Stimulated activated CD4-positive, alpha-beta T cell treated with anti-CD3 and anti-CD28 coated beads, Interleukin-4, amount 100 ng/mL, for 4 hours (primary cell): ENCODE results near the gene FAF2.

ENCODE experiments used
- DNase-seq, 2 experiments: peaks; one replicate each; pipeline ENCODE4 v3.0.0-alpha.2; 2020

Gene FAF2

DNA sequence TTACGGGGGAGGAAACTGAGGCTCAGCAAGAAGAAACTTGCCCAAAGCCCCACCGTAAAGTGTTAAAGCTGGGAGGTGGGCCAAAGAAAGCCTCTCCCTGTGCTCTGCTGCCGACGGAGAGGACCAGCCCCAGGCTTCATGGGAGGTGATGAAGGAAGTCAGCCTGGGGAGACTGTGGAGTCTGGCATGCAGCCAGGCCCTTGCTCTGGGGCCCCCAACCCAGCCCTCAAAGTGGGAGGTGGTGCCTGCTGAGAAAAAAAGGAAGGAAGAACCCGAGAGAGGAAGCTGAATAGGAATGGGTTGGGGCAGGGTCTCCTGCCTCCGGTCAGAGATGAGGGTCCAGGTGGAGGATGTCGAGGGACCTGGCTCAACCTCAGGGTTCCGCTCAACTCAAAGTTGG lies 85.2 kb downstream of the FAF2 start:
- DNase-seq = no peak

DNA sequence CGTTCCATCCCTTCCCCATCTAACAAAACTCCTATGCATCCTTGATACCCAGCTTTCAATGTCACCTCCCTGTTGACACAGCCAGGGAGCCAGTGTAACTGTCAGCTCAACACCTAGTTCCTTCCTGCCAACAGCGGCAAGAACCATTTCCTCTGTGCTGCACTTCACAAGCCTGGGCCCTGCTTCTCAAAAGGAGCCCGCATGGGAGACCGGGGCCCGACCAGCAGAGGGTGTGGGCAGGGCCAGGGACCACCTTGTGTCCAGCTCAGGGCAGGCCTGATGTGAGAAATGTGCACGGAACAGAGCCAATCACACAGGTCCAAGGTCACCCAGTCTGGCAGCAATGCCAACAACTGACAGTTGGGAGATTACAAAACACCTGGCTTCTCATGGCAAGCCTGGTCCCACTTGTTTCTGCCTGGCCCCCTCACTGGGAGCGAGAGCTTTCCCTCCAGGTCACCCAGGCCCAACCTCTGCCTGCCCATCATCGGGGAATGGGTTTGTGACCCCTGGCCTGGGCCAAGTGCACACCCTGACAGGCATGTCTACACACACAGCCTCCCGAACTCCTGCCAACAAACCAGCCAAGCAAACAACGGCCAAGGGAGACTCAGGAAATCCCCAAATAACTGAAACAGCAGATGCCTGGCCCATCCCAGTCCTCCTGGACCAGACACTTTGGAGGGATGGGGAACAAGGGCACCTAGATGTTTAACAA lies 85.9 kb downstream of the FAF2 start:
- peak in 1 of 2 experiments; percentile 38 for DNase-seq

DNA sequence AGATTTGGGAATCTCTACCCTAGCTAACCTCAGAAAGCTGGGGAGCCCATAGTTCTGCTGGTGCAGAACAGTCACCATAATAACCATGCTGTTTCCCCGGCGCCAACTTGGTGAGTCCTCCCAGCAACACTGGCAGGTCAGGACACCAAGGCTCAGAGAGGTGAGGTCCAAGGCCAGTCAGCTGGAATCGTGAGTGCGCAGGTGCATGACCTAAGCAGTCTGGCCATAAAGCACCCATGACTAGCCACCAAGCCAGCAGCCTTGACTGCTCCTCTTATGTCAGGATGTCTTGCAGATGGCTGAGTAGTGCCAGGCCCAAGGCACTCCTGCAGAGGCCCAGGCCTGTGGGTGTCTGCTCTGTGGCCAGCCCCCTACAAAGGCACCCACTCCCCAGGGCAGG lies 86.5 kb downstream of the FAF2 start:
- DNase-seq = no peak

DNA sequence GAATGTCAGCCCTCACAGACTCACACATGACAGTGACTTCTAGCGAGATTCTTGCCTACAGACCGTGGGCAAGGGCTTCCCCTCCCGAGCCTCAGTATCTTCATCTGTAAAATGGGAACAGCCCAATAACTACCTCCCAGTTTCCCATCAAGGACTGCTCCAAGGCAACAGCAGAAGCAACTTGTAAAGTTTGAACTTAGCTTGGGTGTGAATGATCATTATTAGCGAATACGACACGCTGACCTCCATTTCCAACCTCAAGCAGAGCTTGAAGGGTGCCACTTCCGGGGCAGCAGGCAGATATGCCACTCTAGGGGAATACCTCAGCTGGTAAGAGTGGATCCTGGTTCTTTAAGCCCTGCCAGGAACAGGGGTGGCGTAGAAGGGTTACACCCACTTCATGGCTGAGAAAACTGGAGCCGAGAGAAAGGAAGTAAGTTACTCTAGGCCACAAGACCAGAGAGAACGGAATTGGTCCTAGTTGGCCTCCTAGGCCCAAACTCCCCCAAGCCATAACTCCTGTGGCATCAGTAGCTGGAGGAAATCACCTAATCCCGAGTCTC lies 87.0 kb downstream of the FAF2 start:
- DNase-seq = peak in 1 of 2 experiments; percentile 28

DNA sequence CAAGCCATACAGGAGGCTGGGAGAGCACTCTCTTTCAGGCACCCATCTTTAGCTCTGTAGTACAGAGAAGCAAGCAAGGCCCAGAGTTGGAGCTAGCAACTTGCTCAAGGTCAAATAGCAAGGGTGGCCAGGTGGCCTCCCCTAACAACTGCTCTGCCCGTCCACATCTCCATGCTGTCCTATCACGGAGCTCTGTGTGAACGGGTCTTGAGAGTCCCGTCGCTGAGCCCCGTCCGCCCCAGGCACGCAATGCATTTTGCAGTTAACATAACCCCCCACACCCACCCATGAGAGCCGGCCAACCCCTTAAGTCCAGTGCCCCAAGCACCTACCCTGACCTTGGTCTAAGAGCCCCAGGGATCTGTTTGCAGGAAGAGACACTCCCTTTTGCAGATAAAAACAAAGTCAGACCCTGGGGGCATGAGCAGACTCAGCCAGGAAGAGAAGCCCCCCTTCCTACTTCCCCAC lies 87.5 kb downstream of the FAF2 start:
- DNase-seq = no peak

DNA sequence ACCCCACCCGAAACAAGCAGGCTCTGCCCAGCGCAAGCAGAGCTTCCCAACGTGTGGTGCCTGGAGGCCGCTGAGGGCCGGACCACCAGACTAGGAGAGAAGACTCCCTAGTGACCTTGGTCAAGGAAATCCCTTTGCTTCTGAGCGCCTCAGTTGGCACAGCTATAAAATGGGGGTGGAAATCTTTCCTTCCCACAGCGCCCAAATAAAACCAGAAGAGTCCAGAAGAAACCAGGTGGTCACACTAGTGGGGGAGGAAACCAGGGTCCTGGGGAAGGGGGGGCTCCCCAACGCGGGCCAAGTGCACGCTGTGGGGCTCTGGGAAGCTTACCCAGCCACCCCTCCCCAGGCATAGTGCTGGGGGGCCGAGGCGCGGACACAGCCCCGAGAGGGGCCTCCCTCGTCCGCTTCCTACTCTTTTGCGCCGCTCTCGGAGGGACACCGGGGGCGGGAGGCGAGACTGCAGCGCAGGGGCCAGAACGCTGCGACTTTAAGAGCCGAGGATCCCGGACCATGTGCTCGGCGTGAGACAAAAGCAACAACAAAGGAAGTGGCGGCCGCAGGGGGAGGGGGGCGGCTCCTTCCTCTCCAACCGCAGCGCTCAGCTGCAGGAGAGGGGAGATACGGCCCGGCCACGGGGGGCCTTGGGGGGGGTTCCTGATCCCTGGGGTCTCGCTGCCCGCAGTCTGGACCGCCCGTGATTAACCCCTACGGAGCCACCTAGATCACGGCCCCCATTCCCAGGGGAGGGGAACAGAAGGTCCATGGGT lies 88.1 kb downstream of the FAF2 start:
- DNase-seq = peak; percentile 72 to 73

DNA sequence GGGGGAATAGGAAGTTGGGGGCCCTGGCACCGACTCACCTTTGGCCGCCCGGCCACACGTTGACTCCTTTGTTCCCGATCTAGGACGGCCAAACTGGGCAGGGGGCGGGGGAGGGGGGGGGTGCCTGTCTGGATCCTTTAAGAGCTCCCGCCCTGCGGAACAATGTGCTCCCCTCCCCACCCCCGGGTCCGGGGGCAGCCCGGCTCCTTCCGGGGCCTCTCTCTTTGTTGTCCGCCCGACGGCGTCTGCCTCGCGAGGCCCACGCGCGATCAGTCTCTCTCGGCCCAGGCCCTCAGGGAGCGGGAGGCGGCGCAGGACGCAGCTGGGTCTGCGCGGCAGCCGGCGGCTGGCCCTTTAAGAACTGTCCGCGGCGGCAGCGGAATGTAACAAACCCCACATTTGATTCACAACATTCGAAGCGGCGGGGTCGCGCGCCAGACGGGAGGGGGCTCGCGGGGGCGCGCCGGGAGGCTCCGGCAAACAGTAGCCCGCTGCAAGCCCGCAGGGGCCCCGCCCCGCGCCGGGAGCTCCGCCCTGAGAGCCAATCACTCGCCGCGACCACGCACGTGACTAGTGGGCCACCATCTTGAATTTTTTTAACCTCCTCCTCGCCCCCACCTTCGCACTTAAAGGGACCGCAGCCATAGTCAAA lies 88.8 kb downstream of the FAF2 start, which contains the start of gene RNF44:
Gene RNF44 (minus strand): TSS at position 501 of the 652 bp plus-strand sequence. CDS start 4,930 bp downstream, outside the sequence.
- peak; percentile 97 to 98 for DNase-seq

DNA sequence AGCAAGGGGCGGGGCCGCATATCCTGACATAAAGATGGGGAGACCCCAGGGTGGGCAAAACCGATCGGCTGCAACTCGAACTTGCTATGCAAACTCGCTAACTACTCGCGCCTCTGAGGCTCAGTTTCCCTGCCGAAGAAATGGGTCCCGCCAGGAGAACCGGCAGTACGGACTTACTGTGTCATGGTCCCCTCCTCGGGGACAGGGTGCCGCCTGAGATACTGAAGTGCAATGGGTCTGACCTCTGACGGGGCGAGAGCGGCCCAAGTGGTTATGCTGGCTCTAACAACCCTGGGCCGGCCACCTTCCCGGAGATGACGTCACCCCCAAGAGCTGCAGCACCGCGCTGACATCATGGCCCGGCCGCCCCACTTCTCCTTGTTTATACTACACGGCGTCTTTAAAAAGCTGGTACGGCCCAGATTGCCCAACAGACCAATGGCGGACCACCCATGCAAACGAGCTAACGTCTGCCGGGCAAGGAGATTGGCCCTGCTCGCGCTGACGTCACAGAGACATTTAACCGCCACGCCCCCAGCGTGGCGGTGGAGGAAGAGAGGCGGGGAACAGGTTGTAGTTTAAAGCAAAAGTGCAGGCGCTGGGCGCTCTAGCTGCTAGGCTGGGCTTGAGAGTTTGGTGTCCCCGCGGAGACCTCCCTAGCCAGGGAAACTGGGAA lies 89.5 kb downstream of the FAF2 start:
- peak; percentile 89 to 98 for DNase-seq

DNA sequence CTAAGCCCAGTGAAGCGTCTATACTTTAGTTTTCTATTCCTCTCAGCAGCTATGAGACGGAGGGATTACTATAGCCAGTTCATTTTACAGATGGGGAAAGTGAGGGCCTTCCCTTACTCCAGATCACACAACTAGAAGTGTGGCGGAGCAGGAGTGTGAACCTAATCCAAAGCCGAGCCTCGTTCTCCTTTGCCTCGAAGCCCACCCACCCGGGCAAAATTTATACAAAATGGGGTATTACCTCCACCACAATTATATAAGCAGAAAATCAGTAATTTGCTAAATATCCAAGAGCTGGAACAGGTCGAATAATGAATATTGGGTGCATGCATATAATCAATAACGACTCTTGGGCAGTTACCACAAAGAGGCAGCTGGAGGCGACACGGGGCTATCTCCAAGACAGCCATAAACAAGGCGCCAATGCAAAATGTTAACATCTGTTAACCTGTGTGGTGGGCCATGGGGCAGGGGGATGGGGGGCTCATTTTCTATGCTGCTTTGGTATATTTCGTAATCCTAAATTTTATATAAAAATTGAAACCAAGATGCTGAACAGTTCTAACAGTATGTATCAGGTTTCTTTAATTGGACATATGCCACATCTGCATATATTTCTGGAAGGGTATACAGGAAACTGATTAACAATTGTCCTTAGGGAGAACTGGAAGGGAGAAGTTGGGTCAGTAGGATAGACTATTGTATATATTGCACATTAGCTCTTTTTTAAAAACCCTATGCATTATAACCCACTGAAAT lies 90.2 kb downstream of the FAF2 start:
- DNase-seq = no peak

DNA sequence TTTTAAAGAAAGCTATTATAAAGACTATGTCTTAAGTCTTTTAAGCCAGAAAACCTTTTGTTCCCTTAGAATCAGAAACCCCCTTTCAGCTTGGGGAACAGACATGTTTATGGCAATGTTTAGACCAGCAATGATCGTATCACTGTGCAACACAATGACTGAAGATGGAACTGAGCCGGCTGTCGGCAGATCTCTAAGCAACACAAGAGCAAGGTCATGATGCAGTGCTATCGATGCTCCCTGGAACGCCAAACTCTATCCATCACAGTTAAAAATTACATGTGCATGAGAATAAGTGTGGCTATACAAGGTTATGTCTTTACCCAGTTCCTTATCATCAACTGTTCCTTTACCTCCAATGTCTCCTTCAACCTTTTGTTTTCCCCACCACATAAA lies 90.8 kb downstream of the FAF2 start:
- DNase-seq = no peak

DNA sequence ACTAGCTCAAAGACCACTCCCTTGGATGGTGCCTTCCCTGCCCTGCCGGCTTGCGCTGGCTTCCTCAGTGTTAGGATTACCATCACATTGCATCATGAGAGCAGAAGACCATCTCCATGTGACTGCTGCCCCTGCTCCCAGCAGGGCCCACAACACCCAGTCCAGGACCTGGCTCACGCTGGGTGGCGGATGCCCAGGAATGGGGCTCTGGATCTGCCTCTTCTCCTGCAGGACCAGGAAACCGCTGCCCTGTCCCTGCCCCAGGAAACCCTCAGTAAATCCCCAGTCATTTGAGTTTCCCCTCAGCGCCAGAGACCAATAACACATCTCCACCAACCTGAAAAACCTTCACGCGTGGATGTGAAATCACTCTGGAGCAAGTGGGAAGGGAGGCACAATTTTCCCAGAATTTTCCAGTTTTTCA lies 92.3 kb downstream of the FAF2 start:
- no peak for DNase-seq

DNA sequence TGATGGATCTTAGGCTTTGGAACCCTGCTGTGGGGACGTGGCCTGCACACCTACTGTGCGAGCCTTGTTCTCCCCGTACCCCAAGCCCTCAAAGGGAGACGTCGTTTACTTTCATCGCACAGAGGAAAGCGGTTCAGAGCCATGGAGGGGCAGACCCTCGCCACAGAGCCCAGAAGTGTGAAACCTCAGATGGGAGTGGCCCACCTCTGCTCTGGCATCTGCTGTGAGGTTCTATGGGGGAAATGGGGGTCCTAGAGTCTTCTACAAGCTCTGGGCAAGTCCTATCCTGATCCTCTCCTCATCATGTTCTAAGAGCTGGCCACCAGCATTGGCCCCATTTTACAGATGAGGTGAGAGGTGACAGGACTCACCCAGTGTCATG lies 92.8 kb downstream of the FAF2 start:
- no peak for DNase-seq

DNA sequence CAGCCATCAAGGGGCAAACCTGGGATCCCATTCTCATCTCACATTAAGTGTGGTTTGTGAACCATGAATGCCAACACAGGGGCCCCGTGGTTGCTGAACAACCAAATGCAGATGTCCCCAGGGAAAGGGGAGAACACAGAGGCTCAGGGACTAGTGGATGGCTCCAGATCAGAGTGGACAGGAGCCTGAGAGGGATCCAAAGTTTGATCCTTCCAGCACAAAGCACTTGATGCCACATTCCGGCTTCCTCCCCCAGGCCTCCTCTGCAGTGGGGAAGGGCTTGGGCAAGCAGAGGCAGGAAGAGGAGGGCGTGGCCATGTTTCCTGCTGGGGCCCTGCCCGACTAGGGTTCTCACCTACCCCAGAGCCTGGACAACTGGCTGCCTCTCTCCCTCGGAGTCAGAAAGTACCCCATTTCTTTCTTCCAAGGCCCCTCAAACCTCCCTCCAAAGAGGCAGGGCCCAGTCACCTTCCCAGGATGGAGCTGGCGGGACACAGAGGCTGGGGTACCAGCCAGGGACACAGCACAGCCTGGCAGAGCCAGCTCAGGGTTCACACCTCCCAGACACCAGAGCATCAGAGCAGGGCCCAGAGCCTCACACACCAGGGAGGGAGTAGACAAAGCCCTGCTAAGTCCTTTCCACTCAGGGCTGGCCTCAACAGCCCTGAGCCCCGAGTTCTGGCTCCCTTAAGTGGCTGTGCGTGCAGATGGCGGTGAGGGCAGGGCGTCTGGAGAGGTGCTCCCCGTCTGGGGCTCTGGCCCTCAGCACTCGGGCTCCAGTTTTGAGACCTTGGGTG lies 93.4 kb downstream of the FAF2 start:
- DNase-seq = peak; percentile 60 to 69

DNA sequence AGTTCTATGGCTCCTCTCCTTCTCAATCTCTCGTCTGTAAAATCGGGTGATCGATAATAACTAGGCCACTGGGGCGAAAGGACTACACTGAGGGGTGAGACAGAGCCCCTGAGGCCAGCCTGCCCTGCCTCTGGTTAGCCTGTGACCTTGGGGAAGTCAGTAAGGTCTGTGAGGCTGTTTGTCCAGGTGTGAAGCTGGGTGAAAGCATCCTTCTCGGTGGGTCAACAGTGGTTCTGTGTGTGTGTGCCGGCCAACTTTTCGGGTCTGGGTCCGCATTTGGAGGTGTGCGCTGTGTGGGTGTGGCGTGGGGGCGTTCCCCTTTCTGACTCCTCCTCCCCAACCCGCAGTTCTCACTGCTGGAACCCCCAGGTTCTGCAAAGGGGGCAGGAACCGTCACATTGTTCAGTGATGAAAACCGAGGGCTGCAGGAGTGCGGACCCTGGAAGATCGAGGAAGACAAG lies 94.0 kb downstream of the FAF2 start:
- peak; percentile 61 to 65 for DNase-seq

DNA sequence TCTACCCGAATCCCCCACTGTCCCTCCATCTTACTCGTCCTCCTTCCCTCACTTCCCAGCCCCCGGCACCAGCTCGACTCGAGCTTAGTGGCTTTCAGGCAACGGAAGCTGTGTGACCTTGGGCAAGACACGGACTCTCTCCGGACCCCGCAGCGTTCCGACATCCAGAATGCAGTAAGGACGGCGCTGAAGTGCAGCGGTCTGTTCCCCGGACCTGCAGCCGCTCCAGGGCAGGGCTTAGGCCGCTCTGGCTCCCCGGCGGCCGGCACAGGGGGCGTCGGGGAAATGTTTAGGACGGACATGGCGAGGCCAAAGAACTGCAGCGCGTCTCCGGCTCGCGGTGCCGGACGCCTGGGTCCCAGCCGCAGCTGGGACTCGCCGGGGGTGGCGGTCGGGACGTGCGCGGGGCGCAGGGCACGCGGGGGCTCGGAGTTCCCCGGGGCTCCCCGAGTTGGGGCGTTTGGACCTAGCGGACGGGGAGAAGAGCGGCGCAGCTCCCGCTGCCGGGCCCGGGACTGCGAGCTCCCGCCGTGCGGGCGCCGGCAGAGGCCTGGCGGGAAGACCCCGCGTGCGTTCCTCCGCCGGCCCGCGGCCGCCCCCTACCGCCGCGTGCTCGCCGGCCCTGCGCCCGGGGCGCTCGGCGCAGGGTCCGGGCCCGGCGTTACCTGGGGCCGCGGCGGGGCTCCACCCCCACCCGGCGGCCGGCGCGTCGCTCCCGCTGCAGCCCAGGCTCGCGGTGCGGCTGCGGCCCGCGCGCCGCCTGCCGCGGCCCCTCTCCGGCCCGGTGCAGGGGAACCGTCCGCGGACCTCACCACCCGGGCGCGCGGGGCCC lies 94.6 kb downstream of the FAF2 start:
- peak in 1 of 2 experiments; percentile 36 for DNase-seq

DNA sequence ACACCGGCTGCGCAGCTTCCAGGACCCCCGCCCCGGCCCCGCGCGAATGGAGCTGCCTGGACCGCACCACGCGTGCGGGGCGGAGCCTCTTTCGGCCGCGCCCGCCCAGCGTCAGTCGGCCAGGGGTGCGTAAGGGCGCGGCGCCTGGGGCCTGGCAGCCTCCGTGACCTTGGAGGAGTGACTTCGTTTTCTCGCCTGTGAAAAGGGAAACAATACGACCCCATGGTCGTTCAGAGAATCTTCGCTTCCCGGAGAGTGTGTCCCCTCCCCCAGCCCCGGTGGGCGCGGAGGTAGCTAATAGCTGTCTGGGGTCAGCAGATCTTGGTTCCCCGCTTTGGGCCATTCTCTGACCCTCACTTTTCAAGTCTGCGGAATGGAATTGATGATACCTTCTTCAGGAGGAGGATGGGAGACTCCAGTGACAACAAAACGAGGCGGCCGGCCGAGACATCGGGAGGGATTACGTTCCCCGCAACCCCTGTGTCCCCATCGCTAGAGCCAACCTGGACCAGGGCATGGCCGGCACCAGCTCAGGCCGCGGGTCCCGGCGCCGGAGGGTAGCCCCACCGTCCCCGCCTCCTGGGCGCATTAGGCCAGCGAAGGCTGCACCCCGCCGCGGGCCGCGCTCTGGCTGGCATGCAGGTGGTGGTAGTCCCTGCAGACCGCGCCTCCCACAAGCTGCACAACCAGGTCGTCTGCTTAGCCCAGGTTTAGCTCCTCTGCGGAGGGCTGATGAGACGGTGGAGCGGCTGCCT lies 95.4 kb downstream of the FAF2 start:
- peak; percentile 62 to 77 for DNase-seq

DNA sequence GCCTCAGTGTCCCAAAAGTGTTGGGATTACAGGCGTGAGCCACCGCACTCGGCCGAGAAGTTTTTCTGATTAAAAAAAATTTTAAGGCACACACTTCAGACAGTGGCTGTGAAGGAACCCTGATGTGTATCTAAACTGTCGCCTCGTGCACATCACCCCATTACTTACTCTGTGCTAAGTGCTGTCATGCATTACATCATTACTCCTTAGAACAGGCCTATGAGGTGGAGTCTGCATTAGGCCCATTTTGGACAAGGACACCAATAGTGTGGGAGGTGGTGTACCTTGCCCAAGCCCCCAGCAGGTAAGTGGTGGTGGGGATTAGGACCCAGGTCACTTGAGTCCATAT lies 97.2 kb downstream of the FAF2 start:
- no peak for DNase-seq

DNA sequence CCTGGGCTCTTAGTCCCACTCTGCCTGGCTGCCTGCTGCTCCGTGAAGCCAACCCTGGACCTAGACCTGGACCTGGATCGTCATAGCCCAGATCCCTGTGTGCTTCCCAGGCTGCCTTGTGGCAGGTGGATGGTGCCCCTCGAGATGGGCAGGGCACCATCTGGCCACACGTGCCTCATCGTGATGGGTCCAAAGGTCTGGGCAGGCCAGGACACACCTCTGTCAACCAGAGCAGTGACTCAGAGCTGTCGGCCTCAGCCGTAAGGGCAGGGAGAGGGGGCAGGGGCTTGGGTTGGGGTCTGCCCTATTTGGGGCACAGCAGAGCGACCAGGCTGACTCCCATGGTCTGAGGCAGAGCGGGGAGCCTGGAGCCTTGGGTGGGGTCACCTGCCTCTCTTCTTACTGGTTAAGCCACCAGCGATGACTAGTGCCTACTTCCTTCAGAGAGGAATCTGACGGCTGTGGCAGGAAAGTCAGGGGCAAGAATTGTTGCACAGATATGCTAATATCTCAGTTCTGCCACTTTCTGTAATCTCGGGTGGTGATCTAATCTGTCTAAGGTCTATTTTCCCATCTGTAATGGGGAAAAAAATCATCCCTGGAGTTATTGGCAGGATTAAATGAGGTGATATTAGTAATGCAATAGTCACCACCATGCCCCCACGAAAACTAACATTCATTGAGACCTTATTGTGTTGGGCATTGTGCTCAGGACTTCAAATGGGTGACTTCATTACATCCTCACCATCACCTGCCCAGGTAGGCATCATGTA lies 97.7 kb downstream of the FAF2 start:
- DNase-seq = no peak

DNA sequence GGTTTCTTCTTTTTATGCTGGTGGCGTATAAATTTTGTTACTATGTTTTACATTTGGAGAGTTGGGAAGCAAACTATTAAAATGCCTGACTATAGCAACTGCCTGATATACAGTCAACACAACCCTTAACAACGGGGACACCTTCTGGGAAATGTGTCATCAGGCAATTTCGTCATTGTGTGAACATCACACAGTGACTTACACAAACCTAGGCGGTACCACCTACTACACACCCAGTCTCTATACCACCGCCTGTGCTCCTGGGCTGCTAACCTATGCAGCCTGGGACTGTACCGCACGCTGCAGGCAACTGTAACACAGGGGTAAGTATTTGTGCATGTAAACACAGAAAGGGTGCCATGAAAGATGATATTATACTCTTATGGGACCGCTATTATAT lies 99.6 kb downstream of the FAF2 start:
- no peak for DNase-seq
